Measurements from ENCODE around the gene LHCGR.
"Not testable (repeated sequence)": the region's sequence is repeated elsewhere in the genome, so short reads cannot be mapped to it uniquely, and the experiment has no call there.

The LHCGR gene

DNA sequence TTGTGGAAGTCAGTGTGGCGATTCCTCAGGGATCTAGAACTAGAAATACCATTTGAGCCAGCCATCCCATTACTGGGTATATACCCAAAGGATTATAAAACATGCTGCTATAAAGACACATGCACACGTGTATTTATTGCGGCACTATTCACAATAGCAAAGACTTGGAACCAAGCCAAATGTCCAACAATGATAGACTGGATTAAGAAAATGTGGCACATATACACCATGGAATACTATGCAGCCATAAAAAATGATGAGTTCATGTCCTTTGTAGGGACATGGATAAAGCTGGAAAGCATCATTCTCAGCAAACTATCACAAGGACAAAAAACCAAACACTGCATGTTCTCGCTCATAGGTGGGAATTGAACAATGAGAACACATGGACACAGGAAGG is 16.3 kb downstream of the LHCGR start:
- not testable (repeated sequence) for DNase-seq

DNA sequence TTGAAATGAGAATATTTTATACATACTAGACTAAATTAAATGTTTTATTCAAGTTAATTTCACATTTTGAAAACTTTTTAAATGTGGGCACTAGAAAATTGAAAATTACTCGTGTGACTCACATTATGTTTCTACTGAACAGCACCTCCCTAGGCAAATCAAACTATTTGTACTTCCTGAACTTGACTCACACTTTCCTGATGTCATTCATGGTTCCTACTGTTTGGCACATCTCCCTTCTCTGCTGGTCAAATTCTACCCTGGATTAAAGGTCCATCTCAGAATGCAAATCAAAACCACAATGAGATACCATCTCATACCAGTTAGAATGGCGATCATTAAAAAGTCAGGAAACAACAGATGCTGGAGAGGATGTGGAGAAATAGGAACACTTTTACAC is 16.7 kb downstream of the LHCGR start:
- DNase-seq, result no peak

DNA sequence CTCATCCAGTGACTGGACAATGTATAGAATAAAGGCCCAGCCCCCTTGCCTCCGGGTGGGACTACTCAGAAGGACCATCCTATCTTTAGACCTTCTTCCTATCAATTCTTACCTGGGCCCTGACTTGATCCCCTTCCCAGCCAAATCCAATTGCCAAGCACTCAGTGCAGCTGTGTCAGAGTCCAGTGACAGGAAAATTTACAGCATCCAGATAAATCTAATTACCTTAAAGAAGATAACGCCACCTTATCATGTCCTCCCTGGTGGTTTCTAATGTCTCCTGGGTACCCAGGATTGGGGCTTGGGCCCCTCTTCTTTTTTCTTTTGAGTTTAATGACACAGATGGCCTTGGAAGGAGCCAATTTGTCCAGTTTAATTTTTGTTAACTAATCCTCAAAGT is 19.3 kb downstream of the LHCGR start:
- DNase-seq, result no peak

DNA sequence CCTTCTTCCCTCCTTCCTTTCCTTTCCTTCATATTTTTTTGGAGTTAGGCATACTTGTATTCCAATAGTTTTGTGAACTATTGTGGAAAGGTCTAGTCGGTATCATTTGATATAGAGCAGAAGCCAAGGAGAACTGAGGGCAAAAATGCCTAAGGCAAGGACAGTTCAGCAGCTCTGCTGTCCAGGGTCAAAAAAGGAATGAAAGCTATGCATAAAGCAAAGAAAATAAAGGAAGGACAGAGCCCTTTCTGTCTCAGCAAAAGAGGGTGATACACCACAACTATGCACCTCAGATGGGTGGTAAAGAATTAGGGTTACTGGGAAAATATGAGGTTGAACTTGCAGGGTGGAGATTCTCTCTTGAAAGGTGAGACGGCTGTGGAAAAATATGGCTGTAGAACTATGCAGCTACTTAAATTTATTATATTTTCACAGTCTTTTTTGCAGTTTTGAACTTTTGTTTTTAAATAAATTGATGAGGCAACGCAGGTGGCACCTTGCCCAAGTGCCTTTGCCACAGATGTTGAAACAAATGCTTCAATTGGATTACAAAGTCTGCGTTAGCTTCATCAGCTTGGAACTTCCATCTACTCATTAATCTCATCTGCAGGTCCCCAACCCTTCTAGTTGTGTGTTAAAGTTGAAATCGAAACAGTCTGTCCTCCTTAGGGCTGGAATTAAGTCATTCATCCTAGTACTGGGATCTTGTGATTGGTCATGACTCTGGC is 20.8 kb downstream of the LHCGR start:
- no peak for DNase-seq

DNA sequence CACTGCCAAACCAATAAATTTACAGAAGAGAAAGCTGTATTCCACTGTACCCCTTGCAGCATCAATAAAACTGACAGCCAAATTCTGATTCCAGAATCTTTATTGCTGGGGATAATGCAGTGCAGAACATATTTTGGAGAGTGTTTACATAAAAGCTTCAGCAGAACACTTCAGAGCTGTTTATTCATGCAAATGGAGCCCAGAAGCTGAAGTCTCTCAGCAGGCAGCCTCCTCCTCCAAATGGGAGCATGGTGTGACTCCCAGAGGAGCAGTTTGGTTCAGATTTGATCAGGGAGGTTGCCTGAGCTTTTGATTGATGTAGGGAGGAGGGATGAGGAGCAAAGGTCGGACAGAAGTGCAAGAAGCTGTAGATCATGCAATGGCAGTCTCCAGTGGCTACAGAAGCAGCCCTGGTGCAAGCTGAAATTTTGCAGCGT is 22.4 kb downstream of the LHCGR start:
- no peak for DNase-seq

DNA sequence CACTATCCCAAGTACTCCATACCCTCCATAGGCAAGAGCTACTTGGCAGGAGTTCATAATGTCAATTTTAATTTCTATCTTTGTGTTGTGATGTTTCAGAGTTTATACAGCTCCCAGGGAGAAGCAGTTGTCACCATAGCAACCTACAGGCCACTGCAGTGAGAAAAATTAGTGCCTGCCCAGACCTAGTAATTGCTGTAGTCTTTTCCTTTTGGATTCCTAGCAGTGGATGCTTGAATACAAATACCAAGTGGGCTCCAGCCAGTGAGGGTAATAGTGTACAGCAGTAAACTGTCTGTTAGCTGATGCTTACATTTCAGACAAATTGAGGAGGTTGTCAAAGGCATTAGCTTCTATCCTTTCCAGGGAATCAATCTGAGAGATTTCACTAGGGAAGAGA is 26.7 kb downstream of the LHCGR start:
- no peak for DNase-seq

DNA sequence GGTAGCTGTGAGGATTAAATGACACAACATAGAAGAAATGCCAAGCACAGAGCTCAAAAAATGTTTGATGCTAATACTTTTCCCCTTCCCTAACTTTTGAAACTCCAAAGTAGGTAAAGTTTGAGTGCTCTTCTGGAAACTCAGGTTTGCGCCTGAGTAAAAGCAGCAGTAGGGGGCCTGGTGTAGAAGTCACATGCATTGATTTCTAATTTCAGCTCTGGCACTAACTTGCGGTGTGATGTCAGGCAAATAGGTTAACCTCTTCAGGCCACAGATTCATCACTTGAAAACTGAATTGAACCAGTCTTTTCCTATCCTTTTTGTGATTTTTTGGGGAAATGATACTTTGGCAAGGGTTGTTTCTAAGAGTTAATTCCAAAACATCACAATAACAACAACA is 27.2 kb downstream of the LHCGR start:
- no peak for DNase-seq

DNA sequence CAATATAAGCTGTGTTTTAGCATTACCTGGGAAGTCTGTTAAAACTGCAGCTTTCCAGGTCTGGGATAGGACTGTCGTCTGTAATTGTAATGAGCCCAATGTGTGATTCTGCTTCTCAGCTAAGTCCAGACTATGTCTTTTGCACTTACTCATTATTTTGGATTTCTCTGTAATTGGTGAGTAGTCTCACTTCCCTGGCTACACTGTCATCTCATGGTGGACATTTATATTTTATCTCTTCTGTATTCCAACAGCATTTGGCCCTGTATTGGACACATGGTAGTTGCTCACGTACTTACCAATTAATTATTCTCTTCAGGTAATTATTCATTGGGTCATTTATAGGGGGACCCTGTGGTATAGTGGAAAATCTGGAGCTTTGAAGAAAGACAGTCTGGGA is 28.0 kb downstream of the LHCGR start:
- DNase-seq, result no peak

DNA sequence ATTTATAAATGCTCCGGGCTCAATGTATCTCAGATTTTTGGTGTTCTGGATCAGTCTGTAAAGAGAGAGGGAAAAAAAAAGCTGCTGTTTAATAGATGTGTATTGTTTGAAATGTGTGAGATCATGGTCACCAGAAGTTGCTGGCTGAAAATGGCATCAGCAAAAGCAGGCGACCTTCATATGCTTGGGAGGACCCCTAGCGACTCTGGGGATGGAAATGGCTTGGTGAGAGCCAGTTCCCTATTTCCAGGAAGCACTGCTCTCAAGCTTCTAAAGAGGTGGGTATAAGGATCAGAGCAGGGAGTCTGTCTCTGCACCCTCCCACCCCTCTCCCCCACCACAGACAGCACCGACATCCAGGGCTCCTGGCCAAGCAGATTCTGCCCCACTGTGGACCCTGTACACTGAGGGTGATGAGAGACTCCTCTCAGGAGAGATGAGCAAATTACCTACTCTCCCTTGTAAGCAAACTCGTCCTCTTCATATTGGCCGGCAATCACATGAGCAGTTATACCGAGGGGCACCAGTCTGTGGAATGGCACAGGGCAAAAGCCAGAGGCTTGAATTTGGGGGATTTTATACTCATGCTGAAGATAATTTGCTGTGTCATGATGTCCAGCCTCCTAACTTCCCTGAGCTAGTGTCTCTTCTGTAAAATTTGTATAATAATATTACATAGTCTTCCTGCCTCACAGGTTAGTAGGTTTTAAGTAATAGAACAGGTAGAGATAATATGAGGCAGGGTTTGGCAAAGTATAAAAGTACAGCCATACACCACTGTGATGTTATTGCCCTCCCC is 29.6 kb downstream of the LHCGR start:
- DNase-seq, result no peak

DNA sequence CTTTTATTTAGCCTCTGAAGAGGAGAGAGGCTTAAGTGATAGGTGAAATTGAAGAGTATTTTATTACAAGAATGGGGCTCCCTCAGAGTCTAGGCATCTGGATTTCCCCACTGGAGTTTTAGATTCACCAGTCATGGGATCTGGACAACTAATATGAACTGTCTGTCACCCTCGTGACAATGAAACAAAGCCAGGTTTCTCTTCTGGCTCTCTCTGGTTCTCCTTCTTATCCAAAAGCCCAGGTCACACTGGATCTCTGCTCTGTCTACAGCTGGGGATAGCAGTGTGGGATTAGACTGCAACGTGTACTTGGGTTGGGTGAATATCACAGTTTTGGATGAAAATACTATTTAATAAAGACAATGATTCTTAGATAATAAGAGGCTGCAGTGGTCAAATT is 31.2 kb downstream of the LHCGR start:
- DNase-seq, result no peak

DNA sequence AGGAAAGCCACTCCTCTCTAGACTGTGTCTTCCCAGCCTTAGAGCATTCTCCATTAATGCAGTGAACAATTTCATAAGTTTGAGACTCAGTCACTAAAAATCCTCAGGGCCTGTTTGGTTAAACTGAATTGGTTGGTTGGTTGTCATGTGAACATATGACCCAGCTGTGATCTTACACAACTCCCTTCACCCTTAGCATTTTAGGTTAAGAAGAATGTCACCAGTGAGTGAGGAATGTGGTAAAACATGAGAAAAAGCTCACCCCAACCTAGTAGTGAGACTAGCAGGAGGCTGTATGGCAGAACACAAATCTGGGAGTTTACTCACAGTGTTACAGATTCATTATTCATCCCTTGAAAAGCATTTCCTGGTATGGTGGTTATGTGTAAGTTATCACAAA is 32.4 kb downstream of the LHCGR start:
- DNase-seq, result no peak

DNA sequence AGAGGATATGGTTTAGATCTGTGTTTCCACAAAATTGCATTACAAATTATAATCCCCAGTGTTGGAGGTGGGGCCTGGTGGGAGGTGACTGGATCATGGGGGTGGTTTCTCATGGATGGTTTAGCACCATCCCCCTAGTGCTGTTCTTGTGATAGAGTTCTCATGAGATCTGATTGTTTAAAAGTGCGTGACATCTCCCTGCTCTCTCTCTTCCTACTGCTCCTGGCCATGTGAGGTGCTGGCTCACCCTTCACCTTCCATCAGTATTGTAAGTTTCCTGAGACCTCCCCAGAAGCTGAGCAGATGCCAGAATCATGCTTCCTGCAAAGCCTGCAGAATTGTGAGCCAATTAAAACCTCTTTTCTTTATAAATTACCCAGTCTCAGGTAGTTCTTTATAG is 33.1 kb downstream of the LHCGR start:
- DNase-seq, result no peak

DNA sequence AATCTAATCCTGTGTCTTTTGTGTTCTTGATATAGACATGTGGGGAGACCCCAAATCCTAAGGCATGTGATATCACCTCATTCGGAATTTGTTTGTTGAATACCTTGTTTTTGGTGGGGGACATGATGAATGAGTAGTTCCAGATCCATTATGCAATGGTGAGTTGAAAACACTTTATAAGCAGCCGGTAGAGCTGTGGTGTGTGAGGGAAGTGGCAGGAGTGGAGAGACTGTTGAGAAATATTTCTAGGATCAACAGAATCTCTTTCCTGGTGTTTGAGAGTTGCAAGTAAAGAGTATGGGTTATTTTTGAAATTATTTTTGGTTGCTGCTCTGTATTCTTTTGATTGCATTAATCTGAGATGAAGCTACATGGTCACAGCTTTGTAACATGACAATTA is 34.4 kb downstream of the LHCGR start:
- no peak for DNase-seq

DNA sequence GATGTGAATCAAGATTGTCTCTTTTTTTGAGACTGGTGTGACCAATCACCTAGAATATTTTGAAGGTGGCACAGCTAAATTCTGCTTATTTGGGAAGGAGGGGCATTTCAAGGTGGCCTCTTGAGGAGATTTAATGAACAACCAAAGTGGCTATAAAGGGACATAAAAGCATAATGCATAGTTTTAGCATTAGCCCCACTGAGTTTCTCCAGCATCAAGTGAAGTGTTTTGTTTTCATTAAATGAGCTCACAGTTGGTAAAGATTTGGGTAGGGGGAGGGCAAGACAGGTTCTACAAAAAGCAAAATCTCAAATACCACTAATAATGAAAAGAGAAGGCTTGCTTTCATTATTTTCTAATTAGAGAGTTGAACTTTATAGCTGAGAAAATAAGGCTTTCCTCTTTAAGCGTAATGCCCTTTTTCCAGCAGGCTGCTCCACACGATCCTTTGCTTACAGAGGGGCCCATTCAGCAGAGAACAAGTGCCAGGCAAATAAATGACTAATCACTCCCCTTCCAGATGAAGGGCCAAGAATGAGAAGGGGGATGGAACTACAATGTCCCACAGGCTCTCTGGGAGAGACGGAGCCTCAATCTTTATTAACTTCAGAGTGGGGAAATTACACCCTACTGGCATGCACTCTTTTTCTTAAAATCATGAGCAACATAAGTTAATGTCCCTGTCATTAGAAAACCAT is 35.9 kb downstream of the LHCGR start:
- DNase-seq, result no peak

DNA sequence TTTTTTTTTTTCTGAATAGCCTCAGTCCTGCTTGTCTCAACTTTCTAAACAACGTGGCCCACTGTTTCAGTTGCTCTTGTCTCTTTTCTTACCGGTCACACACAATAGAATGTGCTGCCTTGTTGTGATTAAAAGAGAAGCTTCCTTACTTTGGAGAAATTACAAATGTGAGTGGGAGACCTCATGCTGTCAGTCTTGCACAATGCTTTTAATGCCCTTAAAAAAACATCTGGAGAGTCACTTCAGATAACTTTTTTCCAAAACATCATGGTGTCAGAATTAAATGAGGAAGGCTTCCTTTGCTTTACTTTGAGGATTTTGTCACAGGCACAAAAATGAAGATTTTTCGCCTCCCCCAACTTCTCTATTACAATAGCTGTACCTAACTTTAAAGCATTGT is 37.7 kb downstream of the LHCGR start:
- no peak for DNase-seq

DNA sequence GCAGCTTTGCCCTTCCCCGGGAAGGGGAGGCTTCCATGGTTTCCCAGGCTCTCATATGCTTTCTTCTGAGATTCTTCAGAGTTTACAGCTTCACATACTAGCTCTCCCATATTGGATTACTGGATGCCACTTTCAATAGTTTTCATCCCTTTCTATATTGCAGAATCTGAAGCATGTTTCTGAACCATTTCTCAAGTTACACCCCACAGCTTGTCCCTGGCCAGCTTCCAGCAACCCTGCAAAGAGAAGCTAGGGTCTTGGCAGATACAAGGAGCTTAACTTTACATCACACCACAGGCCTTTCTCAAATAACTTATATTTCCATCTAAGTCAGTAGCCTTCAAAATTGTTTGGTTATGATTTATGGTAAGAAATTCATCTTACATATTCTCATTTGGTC is 39.6 kb downstream of the LHCGR start:
- DNase-seq, result no peak

DNA sequence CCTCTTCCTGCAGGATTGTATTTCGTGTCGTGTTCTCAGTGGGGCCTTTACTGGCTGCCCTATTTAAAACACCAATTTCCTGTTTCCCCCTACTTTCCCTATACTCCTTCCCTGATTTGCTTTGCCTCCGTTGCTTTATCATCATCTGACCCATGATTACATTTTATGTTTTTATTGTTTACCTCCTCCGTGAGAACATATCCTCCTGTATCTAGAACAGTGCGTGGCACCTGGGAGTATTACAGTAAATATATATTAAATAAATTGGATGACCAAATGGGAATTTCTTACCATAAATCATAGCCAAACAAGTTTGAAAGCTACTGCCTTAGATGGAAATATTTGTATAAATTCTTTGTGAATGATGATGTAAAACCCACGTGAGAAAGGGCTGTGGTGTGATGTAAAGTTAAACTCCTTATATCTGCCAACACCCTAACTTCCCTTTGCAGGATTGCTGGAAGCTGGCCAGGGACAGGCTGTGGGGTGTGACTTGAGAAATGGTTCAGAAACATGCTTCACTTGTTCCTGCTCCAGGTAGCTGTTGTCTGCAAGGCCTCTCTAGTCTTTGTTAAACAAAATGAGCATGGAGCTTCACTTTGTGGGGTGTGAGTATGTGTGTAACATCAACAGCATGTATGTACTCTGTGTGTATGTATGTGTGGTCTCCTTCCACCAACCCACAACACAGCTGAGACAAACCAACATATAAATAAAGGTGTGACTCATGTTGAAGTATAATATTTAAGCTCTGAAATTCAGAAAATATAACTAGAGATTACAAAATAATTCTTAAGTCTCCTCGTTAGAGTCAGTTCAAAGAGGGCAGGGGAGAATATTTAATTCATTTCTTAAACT is 40.3 kb downstream of the LHCGR start:
- DNase-seq, result no peak

DNA sequence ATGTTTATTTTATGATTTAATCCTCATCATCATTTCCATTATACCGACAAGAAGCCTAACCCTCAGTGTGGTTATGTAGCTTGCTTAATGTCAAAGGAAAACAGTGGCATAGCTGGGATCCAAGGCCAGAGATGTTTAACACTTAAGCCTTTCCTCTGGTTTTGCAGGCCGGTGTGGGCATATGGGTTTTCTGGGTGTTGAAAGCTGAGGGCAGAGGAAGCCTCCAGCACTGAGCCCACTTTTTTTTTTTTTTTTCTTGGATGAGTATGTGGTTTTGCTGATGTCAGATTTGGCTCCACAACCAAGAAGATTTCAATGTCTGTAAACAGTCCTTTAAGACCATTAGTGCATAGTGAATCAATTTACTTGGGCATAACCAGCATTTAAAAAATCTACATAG is 41.3 kb downstream of the LHCGR start:
- DNase-seq, result no peak

DNA sequence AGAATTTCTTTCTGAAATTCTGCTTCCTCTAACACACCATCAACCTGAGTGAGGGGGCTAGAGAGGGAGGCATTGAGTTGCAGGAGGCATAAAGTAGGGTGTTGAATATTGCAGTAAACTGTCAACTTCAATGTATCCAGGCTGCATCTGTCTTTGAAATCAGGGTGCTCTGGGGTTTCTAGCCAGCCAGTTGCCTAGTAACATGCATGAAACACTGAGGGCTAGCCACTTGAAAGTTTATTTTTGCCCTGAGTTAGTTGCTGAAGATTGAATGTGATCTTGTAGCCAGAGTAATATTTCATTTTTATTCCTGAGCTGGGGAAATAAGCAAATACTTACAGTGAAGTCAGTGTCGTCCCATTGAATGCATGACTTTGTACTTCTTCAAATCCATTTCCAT is 41.9 kb downstream of the LHCGR start:
- no peak for DNase-seq

DNA sequence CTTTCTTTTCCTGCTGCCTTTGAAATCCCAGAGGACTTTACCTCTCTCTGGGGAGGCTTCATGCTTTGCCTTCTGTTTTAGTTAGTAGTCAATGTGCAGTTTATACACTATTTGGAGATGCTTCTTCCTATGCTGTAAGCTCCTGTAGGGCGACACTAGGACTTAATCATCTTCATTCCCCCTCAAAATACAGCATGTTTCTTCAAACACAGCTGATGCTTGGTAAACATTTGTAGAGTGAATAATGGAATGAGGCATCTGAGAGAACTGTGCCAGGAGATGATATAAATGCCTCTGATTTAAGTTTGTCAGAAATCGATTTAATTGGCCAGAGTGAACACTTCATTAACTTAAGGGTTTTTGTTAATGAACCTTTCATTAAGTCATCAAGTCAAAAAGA is 43.4 kb downstream of the LHCGR start:
- no peak for DNase-seq

DNA sequence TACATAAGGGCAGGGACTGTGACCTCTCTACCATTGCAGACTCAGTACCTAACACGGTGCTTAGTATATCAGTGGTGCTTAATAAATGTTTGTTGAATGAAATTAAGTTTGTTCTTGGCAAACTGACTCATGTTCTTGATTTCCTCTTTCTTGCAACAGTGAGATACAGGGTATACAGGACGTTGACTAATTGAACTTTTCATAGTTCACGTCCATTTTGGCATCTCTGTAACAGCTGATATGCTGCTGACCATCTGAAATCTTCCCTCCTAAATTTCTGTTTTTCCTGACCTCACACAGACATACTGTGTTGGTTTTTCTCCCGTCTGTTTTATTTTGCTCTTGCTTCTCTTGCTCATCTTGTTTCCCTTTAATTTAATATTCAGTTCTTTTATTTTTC is 44.2 kb downstream of the LHCGR start:
- no peak for DNase-seq

DNA sequence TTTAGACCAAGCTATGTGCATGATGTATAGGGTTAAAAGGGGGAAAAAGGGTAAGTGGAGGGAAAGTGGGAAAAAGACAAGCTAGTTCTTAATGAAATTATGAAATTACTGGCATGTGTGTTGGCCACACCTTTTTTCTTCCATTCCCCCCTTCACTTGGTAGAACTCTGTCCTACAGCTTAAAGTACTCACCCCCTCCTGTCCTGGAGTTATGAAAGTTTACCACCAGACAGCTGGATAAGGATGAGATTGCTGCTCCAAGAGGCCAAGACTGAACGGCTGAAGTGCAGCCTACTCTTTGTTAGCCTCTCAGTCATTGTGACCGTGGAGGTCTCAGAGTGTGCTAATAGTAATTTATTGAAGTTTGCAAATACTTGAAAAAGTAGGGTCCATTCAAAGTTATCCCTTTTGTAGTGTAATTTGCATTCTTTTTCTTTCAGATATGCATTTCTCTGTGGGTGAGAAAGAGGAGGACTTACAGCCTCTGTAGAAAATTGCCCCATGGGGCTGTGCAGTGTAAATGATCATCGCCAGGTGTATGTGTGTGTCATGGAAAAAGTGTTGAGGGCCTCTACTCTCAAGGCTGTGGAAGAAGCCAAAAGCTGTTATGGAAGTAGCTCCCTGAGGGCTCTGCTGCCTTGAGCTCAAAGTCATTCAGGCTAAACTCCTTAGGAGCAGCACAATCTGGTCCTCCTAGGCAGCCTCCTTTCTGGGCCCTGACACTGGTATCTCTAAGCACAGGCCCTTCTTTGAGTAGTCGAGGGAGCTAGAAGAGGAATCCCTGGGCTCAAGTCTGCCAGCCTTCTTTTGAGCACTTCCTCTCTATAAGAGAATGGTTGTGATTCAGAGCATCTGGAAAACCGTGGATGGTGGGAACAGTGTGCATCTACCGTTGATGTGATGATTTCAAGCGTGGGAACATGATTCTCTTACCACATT is 46.2 kb downstream of the LHCGR start:
- DNase-seq, result no peak

Measured in activated CD4-positive, alpha-beta T cell treated with anti-CD3 and anti-CD28 coated beads, Interleukin-10, Interleukin-2, amounts not matched to agents 100 ng/mL and 50 ng/mL, durations not matched to agents 16 hours and 8 hours (primary cell).